T-helper 2 cell treated with Interferon-gamma antibody and Interleukin-4, amounts not matched to agents 5 μg/mL and 100 μg/mL, for 36 hours (primary cell): Measurements from ENCODE around the gene WASHC4.

ENCODE experiments used
- DNase-seq: peaks from one replicate; pipeline ENCODE4 v3.0.0; 2021; ENCODE audit warnings: low spot score
- H3K27ac Mint-ChIP-seq: one replicate; pipeline ENCODE4 v1.8.0; 2021; ENCODE audit warnings: mild to moderate bottlenecking, mixed read lengths
- H3K27me3 Mint-ChIP-seq: one replicate; pipeline ENCODE4 v1.8.0; 2021; ENCODE audit warnings: low read depth, mixed read lengths
- H3K36me3 Mint-ChIP-seq: one replicate; pipeline ENCODE4 v1.8.0; 2021; ENCODE audit warnings: low read depth, mixed read lengths
- H3K4me1 Mint-ChIP-seq: one replicate; pipeline ENCODE4 v1.8.0; 2021; ENCODE audit warnings: low read depth, mixed read lengths
- H3K4me3 Mint-ChIP-seq: one replicate; pipeline ENCODE4 v1.8.0; 2022; ENCODE audit warnings: mild to moderate bottlenecking, moderate library complexity, mixed read lengths
- H3K9me3 Mint-ChIP-seq: one replicate; pipeline ENCODE4 v1.8.0; 2021; ENCODE audit warnings: mixed read lengths

Gene WASHC4

GRCh38 chr12:105107494-105108371, at the start of gene WASHC4:
TSS of gene WASHC4 (plus strand) at chr12:105107731. CDS start at chr12:105107801, 70 bp downstream.
- Mint-ChIP-seq H3K9me3 (peaks cover 4% of the 10 kb centered on the region), H3K27ac (peak within 1 kb of the TSS; percentile 97), H3K27me3 (peaks cover 13% of the 10 kb centered on the region), H3K36me3 (peaks cover 16% of the 10 kb centered on the region), H3K4me3 (peak within 1 kb of the TSS; percentile 98), H3K4me1 (peaks cover 37% of the 10 kb centered on the region)
- DNase-seq, result peak; percentile 97

GRCh38 chr12:105060715-105061378, 46.7 kb upstream of the WASHC4 start:
- no peak for DNase-seq

GRCh38 chr12:105064564-105065178, 42.9 kb upstream of the WASHC4 start:
- no peak for DNase-seq
- no peaks in the 10 kb centered on the region for H3K9me3 Mint-ChIP-seq
- H3K27ac Mint-ChIP-seq, result no peak overlapping the region
- no peaks in the 10 kb centered on the region for H3K27me3 Mint-ChIP-seq
- no peaks in the 10 kb centered on the region for H3K36me3 Mint-ChIP-seq
- H3K4me1 Mint-ChIP-seq, result no peaks in the 10 kb centered on the region
- H3K4me3 Mint-ChIP-seq, result no peak overlapping the region

More at GRCh38 chr12:105060715-105061378, 46.7 kb upstream of the WASHC4 start:
- H3K4me3 Mint-ChIP-seq, result no peak overlapping the region
- H3K27ac Mint-ChIP-seq, result no peak overlapping the region
- H3K4me1 Mint-ChIP-seq, result peaks cover 2% of the 10 kb centered on the region
- peaks cover 10% of the 10 kb centered on the region for H3K9me3 Mint-ChIP-seq
- no peaks in the 10 kb centered on the region for H3K27me3 Mint-ChIP-seq
- H3K36me3 Mint-ChIP-seq, result peaks cover 2% of the 10 kb centered on the region

- H3K4me1 Mint-ChIP-seq, result no peaks in the 10 kb centered on the region
- H3K27ac Mint-ChIP-seq, result no peak overlapping the region
- H3K27me3 Mint-ChIP-seq, result no peaks in the 10 kb centered on the region
- DNase-seq, result no peak
- no peak overlapping the region for H3K4me3 Mint-ChIP-seq
- no peaks in the 10 kb centered on the region for H3K36me3 Mint-ChIP-seq
- H3K9me3 Mint-ChIP-seq, result no peaks in the 10 kb centered on the region
Measured at GRCh38 chr12:105067511-105068031, 40.0 kb upstream of the WASHC4 start.

- Mint-ChIP-seq H3K27ac (no peak overlapping the region), H3K36me3 (no peaks in the 10 kb centered on the region), H3K27me3 (no peaks in the 10 kb centered on the region), H3K4me1 (no peaks in the 10 kb centered on the region), H3K9me3 (no peaks in the 10 kb centered on the region), H3K4me3 (no peak overlapping the region)
- DNase-seq, result no peak
Measured at GRCh38 chr12:105069936-105070702, 37.4 kb upstream of the WASHC4 start.

GRCh38 chr12:105071981-105072380, 35.5 kb upstream of the WASHC4 start:
- H3K27ac Mint-ChIP-seq, result no peak overlapping the region
- no peaks in the 10 kb centered on the region for H3K27me3 Mint-ChIP-seq
- no peak overlapping the region for H3K4me3 Mint-ChIP-seq
- no peaks in the 10 kb centered on the region for H3K36me3 Mint-ChIP-seq
- no peaks in the 10 kb centered on the region for H3K9me3 Mint-ChIP-seq
- DNase-seq, result no peak
- H3K4me1 Mint-ChIP-seq, result no peaks in the 10 kb centered on the region

- DNase-seq, result no peak
- no peak overlapping the region for H3K4me3 Mint-ChIP-seq
- no peaks in the 10 kb centered on the region for H3K27me3 Mint-ChIP-seq
- no peaks in the 10 kb centered on the region for H3K36me3 Mint-ChIP-seq
- no peaks in the 10 kb centered on the region for H3K9me3 Mint-ChIP-seq
- no peak overlapping the region for H3K27ac Mint-ChIP-seq
- no peaks in the 10 kb centered on the region for H3K4me1 Mint-ChIP-seq
Measured at GRCh38 chr12:105072888-105073488, 34.5 kb upstream of the WASHC4 start.

GRCh38 chr12:105076098-105076497, 31.4 kb upstream of the WASHC4 start:
- no peak overlapping the region for H3K27ac Mint-ChIP-seq
- H3K4me3 Mint-ChIP-seq, result no peak overlapping the region
- no peak for DNase-seq
- no peaks in the 10 kb centered on the region for H3K36me3 Mint-ChIP-seq
- H3K27me3 Mint-ChIP-seq, result peaks cover 12% of the 10 kb centered on the region
- no peaks in the 10 kb centered on the region for H3K4me1 Mint-ChIP-seq
- no peaks in the 10 kb centered on the region for H3K9me3 Mint-ChIP-seq

GRCh38 chr12:105076913-105077312, 30.6 kb upstream of the WASHC4 start:
- peaks cover 14% of the 10 kb centered on the region for H3K27me3 Mint-ChIP-seq
- H3K4me3 Mint-ChIP-seq, result no peak overlapping the region
- H3K4me1 Mint-ChIP-seq, result no peaks in the 10 kb centered on the region
- no peak for DNase-seq
- H3K27ac Mint-ChIP-seq, result no peak overlapping the region
- no peaks in the 10 kb centered on the region for H3K36me3 Mint-ChIP-seq
- H3K9me3 Mint-ChIP-seq, result no peaks in the 10 kb centered on the region

GRCh38 chr12:105077435-105077834, 30.1 kb upstream of the WASHC4 start:
- Mint-ChIP-seq H3K4me3 (no peak overlapping the region), H3K27ac (no peak overlapping the region), H3K36me3 (no peaks in the 10 kb centered on the region), H3K27me3 (peaks cover 18% of the 10 kb centered on the region), H3K9me3 (no peaks in the 10 kb centered on the region), H3K4me1 (no peaks in the 10 kb centered on the region)
- no peak for DNase-seq

- H3K36me3 Mint-ChIP-seq, result no peaks in the 10 kb centered on the region
- H3K4me3 Mint-ChIP-seq, result no peak overlapping the region
- peaks cover 28% of the 10 kb centered on the region for H3K27me3 Mint-ChIP-seq
- no peak overlapping the region for H3K27ac Mint-ChIP-seq
- no peaks in the 10 kb centered on the region for H3K9me3 Mint-ChIP-seq
- peaks cover 7% of the 10 kb centered on the region for H3K4me1 Mint-ChIP-seq
- DNase-seq, result no peak
Measured at GRCh38 chr12:105078712-105079570, 28.6 kb upstream of the WASHC4 start.

- Mint-ChIP-seq H3K36me3 (no peaks in the 10 kb centered on the region), H3K9me3 (peaks cover 5% of the 10 kb centered on the region), H3K27ac (no peak overlapping the region), H3K4me1 (peaks cover 11% of the 10 kb centered on the region), H3K4me3 (no peak overlapping the region), H3K27me3 (peaks cover 39% of the 10 kb centered on the region)
- no peak for DNase-seq
Measured at GRCh38 chr12:105083031-105083430, 24.5 kb upstream of the WASHC4 start.
